GM15510 (cell line): ENCODE results near the gene DUSP18.
A peak's percentile ranks its signal among the peaks of the same experiment; 100 is the strongest.

Experiments used
- POLR2A ChIP-seq: IDR thresholded peaks from 3 replicates; pipeline ENCODE4 v1.6.1; 2011; ENCODE audit warnings: borderline replicate concordance; ENCODE audit not compliant: insufficient read length; ENCODE audit errors: extremely low read depth

DUSP18 gene

DNA sequence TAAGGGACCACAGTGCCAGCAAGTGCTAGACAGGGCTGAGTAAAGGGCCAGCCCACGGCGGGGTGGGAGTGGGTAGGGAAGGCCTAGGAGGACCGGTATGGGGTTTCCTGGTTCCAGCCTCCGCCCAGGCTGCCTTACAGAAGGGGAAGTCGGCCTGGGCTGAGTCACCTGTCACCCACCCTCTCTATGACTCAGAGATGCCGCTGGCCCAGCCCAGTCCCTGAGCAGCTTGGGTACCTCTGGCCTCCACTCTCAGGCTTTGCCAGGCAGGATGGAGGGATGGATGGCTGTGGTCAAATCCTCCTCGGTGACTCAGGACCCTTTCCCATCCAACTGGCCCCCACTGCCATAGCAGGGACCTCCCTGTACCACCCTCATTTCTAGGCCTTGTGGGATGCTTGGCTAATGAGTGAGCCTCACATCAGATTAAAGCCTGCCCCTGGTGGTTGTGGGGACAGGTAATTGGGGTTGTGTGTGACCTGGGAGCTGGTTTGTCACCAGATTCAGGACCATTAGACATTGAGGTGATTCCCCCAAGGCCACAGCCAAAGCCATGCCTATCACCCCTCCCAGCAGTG lies 18.2 kb downstream of the DUSP18 start:
- no peak for TF ChIP-seq POLR2A

DNA sequence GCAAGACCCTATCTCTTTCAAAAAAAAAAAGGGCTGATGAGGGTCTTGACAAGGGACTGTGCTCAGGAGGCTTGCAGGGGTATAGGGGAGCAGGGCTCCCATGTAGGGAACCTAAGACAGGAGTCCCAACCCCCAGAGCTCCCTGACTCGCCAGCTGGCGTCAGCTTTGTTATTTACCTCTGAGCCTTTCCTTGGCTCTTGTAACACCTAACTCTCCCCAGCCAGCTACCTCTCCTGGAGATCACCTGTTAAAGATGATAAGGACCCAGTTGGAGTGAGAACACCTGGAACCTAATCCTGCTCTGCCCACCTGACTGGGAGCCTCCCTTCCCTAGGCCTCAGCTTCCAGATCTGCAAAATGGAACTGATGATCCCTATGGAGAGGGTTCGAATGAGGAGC lies 18.9 kb downstream of the DUSP18 start:
- no peak for TF ChIP-seq POLR2A

DNA sequence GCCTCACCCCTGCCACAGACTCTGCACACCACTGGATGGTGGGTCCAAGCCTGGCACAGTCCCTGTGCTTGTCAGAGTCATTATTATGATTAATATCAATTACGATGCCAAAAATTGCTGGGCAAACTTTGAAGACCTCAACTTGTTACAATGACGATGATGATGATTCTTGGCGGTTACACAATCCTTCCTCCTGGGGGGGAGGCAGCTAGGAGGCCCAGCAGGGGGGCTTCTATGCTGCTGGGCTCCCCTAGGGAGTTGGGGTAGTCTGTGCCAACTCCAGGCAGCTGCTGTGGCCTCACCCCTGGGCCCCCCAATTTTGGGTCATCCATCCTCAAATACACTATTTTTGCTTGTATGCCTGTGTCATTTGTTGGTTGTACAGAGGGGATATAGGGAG lies 20.1 kb downstream of the DUSP18 start:
- no peak for TF ChIP-seq POLR2A

DNA sequence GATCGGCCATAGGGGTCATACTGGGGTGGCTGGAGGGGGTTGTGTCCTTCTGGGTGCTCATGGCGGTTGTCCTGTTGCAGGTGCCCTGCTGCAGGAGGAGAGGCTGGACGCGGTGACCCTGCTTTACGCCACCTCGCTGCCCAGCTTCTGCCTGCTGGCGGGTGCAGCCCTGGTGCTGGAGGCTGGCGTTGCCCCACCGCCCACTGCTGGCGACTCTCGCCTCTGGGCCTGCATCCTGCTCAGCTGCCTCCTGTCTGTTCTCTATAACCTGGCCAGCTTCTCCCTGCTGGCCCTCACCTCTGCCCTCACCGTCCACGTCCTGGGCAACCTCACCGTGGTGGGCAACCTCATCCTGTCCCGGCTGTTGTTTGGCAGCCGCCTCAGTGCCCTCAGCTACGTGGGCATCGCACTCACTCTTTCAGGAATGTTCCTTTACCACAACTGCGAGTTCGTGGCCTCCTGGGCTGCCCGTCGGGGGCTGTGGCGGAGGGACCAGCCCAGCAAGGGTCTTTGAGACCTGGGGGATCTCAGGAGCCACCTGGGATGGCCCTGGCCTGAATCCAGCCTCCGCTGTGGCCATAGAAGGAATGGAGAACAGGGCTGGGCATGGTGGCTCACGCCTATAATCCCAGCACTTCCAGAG lies 21.0 kb downstream of the DUSP18 start:
- no peak for TF ChIP-seq POLR2A

DNA sequence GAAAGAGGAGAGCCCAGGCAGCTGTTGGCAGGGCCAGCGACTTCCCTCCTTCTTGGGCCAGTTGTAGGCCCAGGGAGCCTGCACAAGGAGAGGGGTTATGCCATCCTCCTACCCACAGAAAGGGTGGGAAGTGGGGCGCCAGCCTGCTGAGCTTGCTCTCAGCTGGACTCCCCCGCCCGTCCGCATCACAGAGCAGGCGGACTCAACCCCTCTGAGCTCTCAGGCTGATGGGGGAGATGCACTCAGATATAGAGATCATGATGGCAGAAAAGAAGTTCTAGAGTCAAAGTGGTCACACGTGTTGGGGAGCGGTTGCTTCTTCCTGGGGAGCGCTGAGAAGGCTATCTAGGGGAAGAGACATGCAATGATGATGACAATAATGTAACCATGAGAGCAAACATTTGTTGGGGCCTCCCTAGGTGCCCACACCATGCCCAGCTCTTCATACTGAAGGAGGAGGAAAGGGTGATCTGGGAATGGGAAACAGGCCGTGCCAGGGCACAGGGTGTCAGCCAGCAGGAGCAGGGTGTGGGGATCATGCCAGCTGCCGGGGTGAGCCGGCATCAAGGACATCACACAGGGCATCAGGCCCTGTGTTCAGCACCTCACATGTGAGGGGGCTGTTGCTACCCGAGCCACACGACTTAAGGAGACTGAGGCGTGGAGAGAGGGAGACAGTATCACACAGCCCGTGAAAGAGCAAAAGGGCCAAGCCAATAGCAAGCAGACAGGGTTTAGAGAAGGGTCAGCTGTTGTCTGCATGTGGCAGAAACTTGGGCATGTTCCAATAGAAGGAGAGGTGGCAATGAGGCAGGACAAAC lies 24.4 kb downstream of the DUSP18 start:
- no peak for TF ChIP-seq POLR2A

DNA sequence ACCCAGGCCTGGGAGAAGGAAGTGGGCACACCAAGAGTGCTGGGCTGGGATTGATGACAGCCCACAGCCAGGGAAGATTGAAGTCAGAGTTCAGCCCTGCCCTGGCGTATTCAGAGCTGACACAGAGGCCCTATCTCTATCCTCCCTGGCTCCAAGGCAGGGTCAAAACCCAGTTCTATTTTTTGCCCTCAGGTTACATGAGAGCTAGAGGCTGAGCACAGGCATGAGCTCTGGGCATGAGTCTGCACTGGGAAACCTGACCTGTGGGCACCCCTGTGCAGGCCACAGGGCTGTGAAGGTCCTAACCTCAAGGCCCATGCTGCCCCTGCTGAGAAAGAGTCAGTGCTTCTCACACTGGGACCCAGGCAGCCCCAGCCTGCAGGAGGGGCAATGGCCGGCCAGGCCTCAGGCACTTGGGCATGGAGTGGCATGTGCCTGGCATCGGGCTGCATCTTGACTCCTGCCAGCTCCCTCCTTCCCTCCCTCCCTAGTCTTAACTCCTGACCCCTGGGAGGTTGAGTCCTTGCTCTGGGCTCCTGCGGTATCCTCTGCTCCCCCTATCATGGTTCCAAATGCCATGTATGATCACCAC lies 26.7 kb downstream of the DUSP18 start:
- no peak for TF ChIP-seq POLR2A

DNA sequence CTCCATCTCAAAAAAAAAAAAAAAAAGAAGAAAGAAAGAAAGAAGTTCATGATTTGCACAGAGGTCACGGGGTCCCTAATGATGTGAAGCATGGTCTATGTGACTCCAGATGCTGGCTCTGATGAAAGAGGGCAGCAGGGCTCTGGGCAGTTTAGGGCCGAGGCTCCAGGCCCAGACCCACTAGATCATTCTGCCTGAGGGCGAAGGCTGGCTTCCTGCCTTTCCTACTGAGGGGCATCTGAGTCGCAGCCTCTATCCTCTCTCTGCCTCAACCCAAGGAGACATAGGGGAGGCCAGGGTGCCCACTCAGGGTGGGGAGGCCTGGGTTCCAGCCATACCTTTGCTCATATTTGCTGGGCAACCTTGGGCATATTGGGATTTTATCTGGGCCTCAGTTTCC lies 27.3 kb downstream of the DUSP18 start:
- no peak for TF ChIP-seq POLR2A

DNA sequence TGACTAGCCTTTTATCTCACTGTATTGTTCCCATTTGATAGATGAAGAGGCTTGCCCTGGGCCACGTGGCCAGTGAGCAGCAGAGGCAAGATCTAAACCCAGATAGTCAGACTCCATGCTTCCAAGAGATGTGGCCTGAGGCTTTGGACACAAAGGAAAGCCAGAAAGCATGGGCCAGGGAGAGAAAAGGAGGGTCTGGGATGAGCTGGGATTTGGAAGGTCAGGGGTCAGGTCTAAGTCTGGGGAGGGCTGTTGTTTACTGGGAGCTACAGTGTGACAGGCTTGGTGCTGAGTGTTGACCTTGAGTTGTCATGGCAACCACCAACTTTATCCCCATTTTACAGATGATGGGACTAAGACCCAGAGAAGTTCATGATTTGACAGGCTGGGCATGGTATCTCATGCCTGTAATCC lies 30.0 kb downstream of the DUSP18 start:
- no peak for TF ChIP-seq POLR2A

DNA sequence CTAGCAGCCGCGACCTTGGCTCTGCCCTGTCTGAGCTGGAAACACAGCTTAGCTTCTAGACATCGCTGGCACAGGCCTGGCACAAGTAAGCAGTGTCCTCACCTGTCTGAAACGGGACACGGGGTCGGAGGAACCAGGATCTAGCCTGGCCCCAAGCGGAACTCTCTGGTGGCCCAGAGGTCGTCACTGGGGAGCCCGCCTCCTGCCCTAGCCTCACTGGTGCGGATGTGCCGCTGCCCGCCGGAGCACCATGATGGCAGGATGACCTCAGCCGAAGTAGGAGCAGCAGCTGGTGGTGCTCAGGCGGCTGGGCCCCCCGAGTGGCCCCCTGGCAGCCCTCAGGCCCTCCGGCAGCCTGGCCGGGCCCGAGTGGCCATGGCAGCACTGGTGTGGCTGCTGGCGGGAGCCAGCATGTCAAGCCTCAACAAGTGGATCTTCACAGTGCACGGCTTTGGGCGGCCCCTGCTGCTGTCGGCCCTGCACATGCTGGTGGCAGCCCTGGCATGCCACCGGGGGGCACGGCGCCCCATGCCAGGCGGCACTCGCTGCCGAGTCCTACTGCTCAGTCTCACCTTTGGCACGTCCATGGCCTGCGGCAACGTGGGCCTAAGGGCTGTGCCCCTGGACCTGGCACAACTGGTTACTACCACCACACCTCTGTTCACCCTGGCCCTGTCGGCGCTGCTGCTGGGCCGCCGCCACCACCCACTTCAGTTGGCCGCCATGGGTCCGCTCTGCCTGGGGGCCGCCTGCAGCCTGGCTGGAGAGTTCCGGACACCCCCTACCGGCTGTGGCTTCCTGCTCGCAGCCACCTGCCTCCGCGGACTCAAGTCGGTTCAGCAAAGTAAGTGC lies 31.2 kb downstream of the DUSP18 start:
- TF ChIP-seq POLR2A = peak; percentile 28

DNA sequence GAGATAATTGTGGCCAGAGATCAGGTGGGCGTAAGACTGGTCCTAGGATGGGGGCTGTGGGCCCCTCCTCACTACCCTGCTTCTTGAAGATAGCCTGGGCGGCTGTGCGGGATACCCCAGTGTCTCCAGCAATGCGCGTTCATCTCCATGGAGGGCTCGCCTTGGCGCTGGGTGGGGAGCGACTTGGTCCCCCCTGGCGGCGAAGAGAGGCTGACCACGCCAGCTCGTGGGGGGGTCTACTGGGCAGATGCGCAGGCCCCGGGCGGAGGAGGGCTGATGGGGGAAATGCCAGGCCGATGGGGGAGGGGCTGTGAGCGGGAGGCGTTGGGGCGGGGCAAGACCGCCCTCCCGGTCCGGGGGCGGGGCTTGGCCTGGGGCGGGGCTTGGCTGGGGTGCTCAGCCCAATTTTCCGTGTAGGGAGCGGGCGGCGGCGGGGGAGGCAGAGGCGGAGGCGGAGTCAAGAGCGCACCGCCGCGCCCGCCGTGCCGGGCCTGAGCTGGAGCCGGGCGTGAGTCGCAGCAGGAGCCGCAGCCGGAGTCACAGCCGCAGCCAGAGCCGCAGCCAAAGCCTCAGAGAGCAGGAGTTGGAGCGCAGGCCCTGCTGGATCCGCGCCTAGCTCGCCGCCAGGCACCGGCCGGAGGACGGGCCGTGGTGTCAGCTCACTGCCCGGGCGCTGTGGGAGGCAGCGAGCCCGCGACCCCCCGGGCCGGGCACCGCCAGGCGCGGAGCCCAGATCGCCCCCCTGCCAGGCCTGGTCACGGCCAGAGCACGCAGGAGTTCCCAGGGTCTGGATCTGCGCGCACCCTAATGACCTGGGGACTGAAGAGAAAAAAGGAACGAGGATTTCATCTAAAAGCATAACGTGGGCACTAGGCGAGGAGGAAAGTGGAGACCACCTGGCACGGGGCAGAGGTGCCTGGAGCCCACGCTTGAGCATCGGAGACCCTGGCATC lies 32.1 kb downstream of the DUSP18 start, which contains the start of gene SLC35E4:
TSS of gene SLC35E4 (plus strand) at position 509 of the 953 bp plus-strand sequence. CDS start 670 bp downstream, outside the sequence.
- peak; percentile 60 for TF ChIP-seq POLR2A

DNA sequence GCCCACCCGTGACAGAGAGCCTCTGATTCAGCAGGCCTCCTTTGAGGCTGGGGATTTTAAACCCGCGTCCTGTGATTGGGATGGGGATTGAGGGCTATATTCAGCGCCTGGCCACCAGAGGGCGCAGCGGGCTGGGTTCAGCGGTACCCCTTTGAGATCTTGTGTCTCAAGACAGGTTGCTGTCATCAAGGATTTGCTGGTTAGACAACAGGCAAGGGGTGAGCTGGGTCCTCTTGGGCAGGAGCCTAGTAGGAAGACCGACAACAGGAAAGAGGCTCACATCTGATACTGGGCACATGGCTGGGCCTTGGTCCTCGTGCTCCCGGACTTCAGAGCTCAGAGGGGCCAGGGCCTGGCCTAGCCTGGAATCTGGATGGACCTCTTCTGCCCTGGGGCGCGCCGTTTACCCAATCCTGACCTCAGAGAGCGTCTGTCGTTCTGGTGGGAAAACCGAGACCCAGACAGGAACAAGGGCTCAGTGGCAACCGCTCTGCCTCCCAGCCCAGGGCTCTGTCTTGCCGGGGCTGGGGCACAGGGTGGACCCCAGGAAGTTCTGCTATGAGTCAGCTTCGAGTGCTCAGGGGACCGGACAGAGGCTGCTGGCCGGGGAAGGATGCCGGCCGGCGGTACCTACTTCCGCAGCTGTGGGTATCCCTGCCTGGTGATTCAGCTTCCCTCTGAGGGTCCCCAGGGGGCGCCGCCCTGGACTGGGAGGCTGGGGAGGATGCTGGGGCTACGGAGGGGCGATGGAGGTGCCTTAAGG lies 33.0 kb downstream of the DUSP18 start:
- TF ChIP-seq POLR2A = peak; percentile 31

DNA sequence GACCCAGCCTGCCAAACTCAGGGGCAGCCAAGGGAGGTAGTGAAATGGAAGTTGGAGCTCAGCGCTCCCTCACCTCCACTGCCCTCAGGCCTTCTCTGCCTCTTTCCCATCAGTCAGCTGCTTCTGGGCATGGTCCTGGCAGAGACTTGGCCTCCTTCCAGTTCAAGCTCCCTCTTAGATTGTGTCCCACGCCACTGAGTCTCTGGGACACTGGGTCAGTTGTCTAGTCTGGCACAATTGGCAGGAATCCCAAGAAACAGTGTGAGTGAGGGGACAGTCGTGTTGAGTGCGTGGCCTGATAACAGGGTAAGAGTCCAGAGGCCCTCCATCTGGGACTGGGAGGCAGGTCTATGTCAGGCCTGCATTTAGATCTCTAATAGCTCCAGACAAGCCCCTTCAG lies 39.2 kb downstream of the DUSP18 start:
- no peak for TF ChIP-seq POLR2A

DNA sequence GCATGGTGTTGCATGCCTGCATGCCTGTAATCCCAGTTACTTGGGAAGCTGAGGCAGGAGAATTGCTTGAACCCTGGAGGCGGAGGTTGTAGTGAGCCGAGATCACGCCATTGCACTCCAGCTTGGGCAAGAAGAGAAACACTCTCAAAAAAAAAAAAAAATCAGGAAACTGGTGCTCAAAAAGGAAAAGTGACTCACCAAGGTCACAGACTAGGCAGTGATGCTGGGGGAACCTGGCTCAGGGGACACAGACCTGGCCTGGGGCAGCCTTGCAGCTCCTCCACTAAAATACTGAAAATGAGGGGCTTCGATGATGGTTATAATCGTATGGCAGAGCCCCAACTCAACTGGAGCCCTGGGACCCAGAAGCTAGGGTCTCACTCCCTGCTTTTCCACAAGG lies 40.2 kb downstream of the DUSP18 start:
- no peak for TF ChIP-seq POLR2A

DNA sequence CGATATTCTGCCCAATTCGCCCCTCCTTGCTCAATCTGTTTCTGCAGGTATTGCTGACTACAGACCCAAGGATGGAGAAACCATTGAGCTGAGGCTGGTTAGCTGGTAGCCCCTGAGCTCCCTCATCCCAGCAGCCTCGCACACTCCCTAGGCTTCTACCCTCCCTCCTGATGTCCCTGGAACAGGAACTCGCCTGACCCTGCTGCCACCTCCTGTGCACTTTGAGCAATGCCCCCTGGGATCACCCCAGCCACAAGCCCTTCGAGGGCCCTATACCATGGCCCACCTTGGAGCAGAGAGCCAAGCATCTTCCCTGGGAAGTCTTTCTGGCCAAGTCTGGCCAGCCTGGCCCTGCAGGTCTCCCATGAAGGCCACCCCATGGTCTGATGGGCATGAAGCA lies 41.3 kb downstream of the DUSP18 start:
- TF ChIP-seq POLR2A = no peak
